Right hindlimb (tissue), 1 donor: ENCODE results near the gene IGFN1.
"Not testable (repeated sequence)": the region's sequence is repeated elsewhere in the genome, so short reads cannot be mapped to it uniquely, and the experiment has no call there.

ENCODE experiments used
- DNase-seq: peaks from one replicate; pipeline ENCODE4 v3.0.0-alpha.2; 2018

The IGFN1 gene

GRCh38 chr1:201190624-201191051 is at the start of gene IGFN1:
Gene IGFN1 (plus strand): TSS chr1:201190824. CDS start chr1:201193294, 2,470 bp downstream.
- no peak for DNase-seq

GRCh38 chr1:201140941-201141260 is 49.7 kb upstream of the IGFN1 start:
- DNase-seq: no peak

- no peak for DNase-seq
Observed at GRCh38 chr1:201141418-201141817, 49.2 kb upstream of the IGFN1 start.

DNA sequence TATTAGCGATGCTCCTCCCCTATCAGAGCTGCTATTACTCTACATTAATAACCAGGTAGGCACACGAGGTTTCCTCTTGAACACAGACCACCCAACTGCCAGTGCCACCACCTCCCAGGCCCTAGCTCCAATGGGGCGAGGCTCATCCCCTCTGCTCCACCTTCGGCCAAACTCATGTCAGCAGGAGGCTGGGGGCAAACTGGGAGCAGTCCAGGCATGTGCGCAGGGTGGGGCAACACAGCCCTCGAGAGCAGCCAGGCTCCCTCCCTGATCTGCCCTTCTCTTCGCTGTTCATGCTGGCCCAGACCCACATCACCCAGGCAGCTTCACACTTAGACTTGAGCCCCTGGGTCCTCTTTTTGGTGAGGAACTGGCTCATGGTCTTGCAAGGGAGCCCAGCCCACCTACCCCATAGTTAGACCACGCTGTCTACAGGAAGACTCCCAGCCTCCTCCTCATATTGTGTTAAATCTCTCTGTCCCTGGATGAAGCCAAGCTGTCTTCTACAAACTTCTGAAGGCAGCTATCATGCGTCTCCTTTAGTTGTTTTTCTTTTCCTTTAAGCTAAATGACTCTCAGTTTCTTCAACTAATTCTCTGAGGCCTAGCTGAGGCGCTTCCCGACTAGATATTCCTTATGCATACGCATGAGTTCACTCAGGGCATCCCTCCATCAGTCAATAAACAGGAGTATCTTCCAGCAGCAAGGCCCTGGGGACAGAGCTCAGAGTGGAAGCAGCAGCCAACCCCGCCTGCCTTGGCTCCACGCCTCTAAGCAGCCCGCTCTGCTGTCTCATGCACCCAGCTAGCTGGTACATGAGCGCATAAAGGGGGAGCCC is 48.4 kb upstream of the IGFN1 start:
- peak; percentile 62 for DNase-seq

GRCh38 chr1:201142849-201143725 is 47.5 kb upstream of the IGFN1 start:
- DNase-seq: no peak

GRCh38 chr1:201143726-201144635 is 46.6 kb upstream of the IGFN1 start:
- DNase-seq: no peak

DNA sequence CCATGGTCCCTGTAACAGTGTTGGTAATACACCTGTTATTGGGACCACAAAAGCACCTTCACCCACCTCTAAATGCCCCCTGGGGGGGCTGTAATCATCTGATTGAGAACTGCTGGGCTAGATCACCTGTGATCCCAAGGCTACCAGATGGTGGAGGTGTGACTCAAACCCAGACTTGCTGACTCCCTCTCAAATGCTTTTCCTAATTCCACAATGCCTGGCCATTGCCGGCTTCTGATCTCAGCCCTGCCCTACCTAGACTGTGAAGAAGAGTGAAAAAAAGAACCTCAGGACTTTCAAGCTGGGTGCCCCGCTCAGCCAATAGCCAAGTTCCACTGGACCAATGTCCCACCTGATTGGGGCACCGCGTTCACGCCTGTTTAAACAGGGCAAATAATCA is 45.9 kb upstream of the IGFN1 start:
- no peak for DNase-seq

- no peak for DNase-seq
Observed at GRCh38 chr1:201145132-201145531, 45.5 kb upstream of the IGFN1 start.

GRCh38 chr1:201145816-201146215 is 44.8 kb upstream of the IGFN1 start:
- DNase-seq: no peak

DNA sequence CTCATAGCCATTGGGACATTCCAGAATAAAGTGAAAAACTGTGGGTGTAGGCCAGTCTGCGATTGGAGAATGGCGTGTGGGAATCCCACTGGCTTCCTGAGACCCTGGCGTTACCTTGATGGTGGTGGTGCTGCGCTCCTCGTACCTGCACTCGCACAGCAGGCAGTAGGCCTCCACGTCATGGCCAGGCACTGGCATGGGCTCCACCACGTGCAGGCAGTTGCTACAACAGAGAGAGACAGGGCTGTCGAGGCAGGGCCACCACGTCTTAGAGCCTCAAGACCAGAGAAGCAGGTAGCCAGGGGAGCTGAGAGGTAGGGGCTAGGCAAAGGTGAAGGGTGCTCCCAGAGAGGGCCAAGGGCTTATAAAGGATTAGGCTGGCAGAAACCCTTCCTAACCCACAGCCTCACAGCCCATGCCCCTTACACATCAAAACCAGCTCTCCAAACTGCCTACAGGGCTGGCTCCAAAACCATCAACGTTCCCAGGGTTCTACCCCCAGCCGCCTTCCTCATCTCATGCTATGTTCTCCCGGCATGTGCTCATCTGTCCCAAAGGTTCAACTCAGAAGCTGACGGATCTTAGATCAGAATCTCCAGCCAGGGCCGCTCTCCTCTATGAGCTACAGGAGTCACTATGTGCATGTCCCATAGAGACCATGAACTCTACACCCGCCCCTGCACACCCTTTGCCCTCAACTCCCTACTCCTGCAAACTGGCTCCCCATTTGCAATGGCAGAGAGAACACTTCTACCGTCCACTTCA is 43.8 kb upstream of the IGFN1 start:
- no peak for DNase-seq

DNA sequence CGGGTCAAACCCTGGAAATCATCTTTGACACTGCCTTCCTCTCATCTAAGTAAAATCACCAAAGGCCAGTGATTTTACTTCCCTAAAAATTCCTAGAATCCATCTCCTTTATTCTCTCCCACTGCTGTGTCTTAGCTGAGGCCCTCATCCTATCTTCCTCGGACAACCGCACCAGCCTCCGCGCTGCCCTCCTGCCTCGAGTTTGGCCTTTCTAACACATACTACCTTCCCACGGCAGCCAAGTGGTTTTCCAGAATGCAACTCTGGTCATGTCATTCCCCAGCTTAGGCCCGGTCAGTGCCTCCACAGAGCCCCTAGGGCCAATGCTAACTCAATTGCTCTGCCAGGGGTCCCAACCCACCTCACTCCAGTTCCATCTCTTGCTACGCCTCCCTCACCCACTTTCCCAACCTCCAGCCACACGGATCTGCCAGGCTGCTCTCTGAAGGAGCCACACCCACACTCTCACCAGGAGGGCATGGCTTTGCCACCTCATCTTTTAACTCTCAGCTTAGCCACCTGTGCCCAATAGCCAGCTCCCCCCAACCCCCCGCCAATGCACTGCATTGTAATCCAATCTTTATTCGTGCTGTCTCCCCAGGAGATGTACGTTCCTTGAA is 43.1 kb upstream of the IGFN1 start:
- DNase-seq: no peak

GRCh38 chr1:201149400-201149799 is 41.2 kb upstream of the IGFN1 start:
- no peak for DNase-seq

DNA sequence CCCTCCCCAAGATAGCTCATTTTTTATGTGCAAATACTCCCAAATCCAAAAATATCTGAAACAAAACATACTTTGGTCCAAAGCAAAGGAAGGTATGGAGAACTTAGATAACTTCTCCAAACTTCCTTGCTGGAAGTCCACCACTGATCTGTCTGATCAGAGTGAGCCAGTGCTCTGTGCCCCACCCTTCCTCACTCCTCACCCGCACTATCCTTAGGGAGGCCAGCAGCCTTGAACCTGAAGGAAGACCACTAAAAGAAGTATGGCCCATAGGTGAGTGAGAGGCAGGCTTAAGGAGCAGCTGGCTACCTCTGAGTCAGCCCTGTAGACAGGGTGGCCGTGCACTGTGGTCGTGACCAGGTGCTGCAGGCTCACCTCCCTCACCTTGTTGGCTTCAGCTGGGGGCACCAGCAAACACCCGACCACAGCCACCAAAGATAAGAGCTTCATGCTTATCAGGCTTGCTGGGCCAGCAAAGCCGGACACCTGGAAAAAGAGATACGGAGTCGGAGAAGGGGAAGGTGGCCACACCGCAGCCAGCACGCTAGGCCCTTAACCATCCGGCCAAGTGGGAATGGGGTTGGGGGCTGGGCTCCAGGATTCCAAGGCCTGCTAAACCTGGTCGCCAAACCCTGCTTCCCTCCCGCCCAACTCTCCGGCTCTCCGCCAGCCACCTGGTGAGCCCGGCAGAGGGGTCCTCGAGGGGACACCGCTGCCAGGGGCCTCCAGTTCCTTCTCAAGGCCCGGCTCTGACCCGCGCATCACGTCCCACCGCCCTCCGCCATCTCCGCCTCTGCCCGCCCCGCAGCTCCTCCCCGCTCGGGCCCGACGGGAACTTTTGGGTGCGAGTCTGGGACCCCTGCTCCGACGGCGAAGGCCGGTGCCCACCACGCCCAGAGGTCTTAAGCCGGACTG is 36.9 kb upstream of the IGFN1 start:
- DNase-seq: no peak

DNA sequence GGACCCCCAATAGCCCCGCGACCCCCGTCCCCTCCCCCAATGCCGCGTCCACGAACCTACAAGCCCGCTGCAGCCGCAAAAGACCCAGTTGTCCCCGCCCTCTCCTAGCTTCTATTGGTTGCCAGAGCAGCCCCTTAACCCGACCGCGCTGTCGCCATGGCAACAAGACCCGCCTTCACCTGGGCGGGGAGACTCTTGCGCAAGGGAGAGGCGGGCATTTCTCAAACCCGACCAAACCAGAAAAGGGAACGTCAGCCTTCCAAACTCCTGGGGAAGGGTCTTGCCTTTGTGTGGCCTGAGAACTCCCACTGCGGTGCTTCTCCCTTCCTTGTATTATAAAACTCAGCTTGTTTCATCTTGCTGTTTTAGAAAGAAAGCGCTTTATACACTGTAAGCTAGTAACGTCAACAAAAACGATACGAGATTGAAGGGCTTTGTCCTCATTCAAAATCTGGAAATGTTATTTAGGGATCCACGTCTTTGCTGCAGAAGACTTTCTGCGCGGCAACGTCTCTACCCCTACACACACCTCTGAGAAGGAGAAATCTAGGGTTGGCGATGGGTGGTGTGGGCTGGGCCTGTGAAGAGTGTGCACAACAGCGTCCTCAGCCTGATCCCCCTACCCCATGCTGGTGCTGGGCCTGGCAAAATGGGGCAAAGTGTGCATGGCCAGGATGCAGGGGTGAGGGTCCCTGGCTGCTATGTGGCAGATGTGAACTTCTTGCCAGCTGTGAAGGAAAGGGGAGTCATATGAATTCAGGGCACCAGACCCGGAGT is 36.0 kb upstream of the IGFN1 start, which contains the start of gene TMEM9:
TSS of gene TMEM9 (minus strand) at position 86 of the 777 bp plus-strand sequence. CDS start 551 bp downstream, outside the sequence.
- peak; percentile 99 for DNase-seq

DNA sequence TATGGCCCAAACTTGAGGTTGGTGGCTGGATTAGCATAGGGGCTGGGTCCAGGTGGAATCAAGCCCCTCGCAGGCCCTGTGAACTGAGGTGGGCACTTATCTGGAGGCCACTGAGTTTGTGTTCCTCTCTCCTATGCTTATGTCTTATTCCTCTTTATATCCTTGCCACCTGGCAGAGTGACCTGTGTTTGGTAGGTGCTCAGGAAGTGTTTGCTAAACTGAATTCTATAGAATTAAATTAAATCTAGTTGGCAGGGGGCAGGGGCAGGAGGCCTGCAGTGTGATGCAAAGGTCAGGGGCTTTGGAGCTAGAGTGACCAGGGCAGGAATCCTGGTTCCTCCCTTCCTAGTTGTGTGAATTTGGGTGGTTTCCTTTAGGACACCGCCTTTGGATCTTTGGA is 35.3 kb upstream of the IGFN1 start:
- no peak for DNase-seq

- no peak for DNase-seq
Observed at GRCh38 chr1:201156346-201156745, 34.3 kb upstream of the IGFN1 start.

GRCh38 chr1:201156819-201157218 is 33.8 kb upstream of the IGFN1 start:
- DNase-seq: no peak

GRCh38 chr1:201157949-201158348 is 32.7 kb upstream of the IGFN1 start:
- DNase-seq: no peak

DNA sequence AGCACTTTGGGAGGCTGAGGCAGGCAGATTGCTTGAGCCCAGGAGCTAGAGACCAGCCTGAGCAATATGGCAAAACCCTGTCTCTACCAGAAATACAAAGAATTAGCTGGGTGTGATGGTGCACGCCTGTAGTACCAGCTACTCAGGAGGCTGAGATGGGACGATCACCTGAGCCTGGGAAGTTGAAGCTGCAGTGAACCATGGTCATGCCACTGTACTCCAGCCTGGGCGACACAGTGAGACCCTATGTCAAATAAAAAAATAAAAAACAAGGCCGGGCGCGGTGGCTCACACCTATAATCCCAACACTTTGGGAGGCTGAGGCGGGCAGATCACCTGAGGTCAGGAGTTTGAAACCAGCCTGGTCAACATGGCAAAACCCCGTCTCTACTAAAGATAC is 27.6 kb upstream of the IGFN1 start:
- DNase-seq: not testable (repeated sequence)

- no peak for DNase-seq
Observed at GRCh38 chr1:201163707-201164106, 26.9 kb upstream of the IGFN1 start.
